HFF-Myc (cell line): ENCODE data around the gene PDGFRB.

Experiments
- DNase-seq: peaks from one replicate; pipeline ENCODE4 v3.0.0-alpha.2; 2011; ENCODE audit warnings: low read depth; ENCODE audit errors: extremely low read depth
- H3K4me3 ChIP-seq: replicated peaks from 2 replicates; pipeline ENCODE4 v1.5.1; 2011; ENCODE audit warnings: low read depth, mild to moderate bottlenecking, control low read depth, low read length
- TF ChIP-seq, protein P1 (sequence below): IDR thresholded peaks from 2 replicates; pipeline ENCODE4 v1.5.1; 2012; ENCODE audit warnings: mild to moderate bottlenecking, low read depth, low read length, control low read depth; ENCODE audit errors: missing control alignments

Gene PDGFRB

GRCh38 chr5:150138551-150139265, 16.9 kb downstream of the PDGFRB start:
- TF ChIP-seq, protein P1, sequence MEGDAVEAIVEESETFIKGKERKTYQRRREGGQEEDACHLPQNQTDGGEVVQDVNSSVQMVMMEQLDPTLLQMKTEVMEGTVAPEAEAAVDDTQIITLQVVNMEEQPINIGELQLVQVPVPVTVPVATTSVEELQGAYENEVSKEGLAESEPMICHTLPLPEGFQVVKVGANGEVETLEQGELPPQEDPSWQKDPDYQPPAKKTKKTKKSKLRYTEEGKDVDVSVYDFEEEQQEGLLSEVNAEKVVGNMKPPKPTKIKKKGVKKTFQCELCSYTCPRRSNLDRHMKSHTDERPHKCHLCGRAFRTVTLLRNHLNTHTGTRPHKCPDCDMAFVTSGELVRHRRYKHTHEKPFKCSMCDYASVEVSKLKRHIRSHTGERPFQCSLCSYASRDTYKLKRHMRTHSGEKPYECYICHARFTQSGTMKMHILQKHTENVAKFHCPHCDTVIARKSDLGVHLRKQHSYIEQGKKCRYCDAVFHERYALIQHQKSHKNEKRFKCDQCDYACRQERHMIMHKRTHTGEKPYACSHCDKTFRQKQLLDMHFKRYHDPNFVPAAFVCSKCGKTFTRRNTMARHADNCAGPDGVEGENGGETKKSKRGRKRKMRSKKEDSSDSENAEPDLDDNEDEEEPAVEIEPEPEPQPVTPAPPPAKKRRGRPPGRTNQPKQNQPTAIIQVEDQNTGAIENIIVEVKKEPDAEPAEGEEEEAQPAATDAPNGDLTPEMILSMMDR = no peak
- no peak for DNase-seq
- no peak overlapping the region; the same call in 1 of the 2 replicates for H3K4me3 ChIP-seq

- no peak overlapping the region for H3K4me3 ChIP-seq
- DNase-seq = no peak
- TF ChIP-seq, protein P1 = no peak
Measured at GRCh38 chr5:150137997-150138396, 17.6 kb downstream of the PDGFRB start.

- TF ChIP-seq, protein P1 = no peak
- no peak for DNase-seq
- H3K4me3 ChIP-seq = no peak overlapping the region
Measured at GRCh38 chr5:150137168-150137957, 18.3 kb downstream of the PDGFRB start.

- no peak overlapping the region for H3K4me3 ChIP-seq
- no peak for DNase-seq
- TF ChIP-seq, protein P1 = no peak
Measured at GRCh38 chr5:150136305-150137167, 19.1 kb downstream of the PDGFRB start.

DNA sequence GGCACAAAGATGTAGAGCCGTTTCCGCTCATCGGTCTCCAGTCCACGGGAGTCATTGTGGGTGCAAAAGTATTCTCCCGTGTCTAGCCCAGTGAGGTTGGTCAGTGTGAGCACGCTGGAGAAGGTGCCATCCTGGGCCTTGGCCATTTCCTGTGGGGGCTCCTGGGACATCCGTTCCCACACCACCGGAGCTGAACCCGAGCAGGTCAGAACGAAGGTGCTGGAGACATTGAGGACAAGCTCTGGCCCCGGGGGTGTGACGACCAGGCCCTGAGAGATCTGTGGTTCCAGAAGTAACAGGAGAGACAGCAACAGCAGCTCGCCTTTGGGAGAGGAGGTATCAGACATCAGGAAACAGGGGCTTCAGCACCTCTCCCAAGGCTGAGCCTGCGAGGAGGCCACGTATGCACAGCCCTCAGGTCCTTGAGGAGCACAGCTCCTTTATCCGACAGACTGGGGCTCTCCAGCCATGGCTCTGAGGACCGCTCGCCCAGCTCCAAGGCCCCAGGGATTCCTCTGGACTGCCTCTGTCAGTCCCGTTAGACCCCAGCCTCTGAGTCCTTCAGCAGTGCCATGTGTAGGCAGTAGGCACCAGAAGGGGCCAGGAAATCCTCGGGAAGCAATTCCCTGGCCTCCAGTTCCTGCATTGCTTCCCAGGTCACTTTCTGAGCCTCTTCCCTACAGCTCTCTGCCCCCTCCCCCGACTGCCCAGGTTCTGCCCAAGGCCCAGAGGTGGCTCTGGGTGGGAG, 19.9 kb downstream of the PDGFRB start:
- no peak for DNase-seq
- TF ChIP-seq, protein P1 = no peak
- H3K4me3 ChIP-seq = no peak overlapping the region

DNA sequence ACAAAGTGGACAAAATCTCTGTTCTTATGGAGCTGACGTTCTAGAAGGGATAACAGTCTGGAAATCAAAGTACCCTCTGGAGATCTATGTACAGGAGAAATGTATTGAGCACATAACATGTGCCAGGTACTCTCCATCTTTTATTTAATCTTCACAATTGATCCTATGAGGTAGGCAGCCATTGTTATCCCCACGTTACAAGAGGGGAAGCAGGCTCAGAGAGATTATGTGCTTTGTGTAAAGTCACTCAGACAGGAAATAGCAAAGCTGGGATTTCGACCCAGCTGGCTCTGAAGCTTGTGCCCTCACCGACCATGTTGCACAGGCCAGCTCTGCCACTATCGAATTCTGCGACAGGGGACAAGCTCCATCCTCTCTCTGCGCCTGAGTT, 21.5 kb downstream of the PDGFRB start:
- H3K4me3 ChIP-seq = no peak overlapping the region
- TF ChIP-seq, protein P1 = no peak
- DNase-seq = no peak
